Putamen (tissue), 1 donor: ENCODE results near the gene KCNIP1.
"Not testable (repeated sequence)": the region's sequence is repeated elsewhere in the genome, so short reads cannot be mapped to it uniquely, and the experiment has no call there.

Experiments
- DNase-seq: peaks from one replicate; pipeline ENCODE4 v3.0.0-alpha.2; 2016; ENCODE audit warnings: low spot score

Gene KCNIP1

DNA sequence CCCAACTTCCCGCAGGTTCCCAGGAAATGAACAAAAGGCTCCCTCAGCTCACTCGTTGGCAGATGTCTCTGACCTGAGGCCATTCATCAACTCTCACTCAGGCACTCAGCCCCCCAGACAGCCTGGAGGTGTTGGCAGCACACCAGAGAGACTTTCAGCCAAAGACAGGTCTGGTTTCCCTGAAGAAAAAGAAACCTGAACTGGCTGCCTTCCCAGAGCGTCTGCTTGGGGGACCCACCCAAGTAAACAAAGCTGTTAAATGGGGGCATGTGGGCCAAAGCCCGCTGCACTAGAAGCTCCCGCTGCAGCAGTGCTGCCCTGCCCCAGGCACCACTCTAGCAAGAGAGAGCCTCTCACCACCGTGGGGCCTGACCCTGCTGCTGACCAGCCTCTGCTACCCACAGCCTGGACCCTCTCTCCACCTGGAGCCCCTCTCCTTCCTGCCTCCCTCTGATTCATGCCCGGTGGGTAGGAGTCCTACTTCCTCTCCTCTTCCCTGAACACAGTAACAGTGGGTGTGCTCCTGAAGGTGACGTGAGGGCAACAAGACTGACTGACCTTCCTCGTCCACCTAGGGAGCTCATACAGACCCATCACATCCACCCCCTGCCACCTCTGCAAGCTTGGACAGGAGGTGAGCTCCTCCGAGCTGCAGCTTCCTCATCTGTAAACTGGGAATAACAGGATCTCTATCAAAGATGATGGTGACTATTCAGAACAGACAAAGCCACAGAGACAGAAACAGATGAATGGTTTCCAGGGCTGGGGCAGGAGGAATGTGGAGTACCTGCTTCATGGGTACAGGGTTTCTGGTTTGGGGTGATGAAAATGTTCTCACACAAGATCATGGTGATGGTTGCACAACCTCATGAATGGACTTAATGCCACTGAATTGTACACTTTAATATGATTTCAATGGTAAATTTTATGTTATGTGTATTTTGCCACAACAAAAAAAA, 248.7 kb downstream of the KCNIP1 start:
- no peak for DNase-seq

DNA sequence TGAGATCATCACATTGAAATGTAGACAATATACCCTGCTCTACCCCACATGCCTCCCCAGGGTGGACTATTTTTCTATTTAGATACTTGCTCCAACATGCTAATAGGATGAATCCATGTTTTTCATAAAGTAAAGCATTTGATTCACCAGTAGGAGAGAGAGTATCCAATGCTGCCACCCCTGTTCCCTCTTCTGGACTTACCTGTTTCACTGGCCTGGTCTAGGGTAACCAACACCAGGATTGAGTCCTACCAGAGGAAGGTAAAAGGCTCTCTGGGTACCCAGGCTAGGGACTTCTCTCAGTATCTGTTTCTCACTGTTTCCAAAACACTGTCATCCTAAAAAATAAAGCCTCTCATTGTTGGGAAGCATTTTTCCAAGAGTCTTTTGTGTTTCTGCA, 249.5 kb downstream of the KCNIP1 start:
- DNase-seq, result no peak

DNA sequence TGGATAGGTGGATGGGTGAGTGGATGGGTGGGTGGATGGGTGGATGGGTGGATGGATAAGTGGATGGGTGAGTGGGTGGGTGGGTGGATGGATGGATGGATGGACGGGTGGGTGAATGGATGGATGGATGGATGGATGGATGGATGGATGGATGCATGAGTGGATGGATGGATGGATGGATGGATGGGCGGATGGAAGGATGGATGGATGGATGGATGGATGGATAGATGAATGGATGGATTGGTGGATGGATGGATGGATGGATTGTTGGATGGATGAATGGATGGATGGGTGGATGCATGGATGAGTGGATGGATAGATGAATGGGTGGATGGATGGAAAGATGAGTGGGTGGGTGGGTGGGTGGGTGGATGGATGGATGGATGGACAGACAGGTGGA, 250.7 kb downstream of the KCNIP1 start:
- DNase-seq, result not testable (repeated sequence)

DNA sequence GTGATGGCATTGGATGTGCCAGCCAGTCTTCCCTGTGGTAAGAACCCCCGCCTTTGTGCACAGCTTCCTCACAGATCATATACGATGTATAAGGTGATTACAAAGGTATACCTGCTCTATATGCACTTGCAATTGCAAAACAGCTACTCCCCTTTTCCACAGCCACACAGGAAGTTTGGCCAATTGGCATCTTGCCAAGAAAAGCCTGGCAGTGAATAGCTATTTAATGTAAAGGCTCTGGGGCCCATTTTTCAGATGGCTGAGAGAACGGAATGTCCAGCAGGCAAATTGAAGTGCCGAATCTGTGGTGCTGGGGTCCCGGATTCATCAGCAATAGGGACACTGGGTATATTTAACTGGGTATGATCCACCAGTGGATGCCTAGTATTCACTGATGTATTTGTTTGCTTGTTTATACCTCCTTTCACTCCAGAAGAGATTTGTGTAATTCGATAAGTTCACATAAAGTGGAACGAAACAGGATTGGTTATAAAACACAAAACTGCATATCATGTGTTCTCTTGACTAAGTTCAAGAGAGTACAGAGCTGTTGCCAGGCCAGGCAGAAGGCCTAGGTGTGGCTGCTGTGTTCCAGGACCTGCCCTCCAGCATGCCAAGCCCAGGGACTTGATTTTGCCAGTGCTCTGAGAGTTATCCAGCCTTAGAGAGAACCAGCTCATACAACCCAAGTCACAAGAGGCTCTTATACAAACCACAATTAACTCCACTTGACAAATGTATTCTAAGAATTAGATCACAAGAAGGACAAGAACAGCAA, 252.0 kb downstream of the KCNIP1 start:
- DNase-seq, result no peak

DNA sequence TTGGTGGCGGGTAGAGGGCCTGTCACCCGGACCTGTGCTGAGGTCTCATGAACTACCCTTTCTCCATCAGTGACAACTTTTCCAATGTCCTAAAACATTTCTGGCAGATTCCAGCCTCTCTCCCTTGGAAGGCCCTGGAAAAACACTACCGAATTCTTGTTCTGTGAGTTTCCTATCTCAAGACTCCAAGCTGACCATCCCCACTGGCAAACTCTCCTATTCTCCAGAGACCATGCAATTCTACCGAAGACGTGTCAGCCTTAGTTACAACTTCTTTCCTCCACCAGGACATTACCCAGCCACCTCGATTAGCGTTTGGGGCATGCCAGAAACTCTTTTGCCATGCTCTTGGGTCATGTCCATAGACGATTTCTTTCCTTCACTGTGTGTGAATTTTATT, 252.9 kb downstream of the KCNIP1 start:
- DNase-seq, result no peak

DNA sequence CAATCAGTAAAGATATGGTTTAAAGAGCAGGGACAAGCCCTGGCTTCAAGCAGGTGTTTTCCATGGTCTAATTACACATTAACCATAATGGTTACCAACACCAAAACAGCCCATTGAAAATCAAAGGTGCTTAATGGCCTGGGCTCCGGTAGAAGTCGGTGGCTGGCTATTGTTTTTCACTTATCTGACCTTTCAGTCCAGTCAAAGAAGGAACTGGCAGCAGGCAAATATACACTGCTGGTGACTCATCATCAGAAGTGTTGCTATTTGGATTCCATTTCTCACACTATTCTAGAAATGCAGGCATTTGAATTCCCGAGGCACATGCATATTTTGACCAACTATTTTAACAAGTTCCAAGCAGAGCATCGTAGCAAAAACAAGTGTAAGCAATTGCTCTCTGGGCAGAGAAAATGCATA, 253.4 kb downstream of the KCNIP1 start:
- no peak for DNase-seq

DNA sequence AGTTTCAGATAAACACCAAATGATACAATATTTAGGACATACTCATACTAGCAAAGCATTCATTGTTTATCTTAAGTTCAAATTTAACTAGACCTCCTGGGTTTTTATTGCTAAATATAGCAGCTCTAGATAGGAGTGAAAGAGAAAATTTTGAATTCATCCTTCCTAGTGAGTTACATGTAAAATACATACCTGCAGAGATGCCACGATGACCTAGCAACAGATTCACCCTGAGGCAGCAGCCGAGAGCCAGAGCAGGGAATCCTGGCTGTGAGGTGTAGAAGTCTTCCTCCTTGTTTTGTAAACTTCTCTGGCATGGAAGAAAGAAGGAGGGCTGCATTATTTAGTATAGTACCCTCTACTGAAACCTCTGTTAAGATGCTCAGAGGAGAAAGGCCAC, 253.8 kb downstream of the KCNIP1 start:
- no peak for DNase-seq

DNA sequence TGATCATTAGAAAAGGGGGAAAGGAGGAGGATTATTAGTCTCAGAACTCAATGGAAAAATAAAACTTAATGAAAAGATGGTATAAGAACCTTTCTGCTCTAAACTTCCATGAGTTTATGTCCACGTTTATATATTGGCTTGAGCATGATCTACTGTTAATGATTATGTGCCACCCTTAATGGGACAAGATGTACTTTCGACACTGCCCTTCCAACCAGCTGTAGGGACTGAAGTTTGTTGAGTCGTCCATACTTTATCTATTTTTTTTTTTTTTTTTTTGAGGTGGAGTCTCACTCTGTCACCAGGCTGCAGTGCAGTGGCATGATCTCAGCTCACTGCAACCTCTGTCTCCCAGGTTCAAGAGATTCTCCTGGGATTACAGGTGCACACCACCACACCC, 254.7 kb downstream of the KCNIP1 start:
- DNase-seq, result no peak

DNA sequence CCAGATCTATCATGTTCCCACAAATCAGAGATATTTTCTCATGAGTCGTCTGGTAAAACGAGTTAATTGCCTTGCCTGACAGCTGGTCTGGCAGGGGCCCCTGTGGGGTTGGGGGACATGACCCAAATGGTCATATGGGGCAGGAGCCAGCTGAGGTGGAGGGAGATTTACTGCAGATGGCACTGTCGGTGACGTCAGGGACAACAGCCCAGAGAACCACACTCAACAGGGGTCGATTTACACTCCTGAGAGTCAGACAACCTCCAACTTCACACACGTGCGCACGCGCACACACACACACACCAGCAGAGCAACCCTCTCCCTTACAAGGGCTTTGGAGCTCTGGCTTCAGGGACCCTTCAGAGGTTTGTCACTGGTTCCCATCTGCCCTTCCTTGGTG, 256.3 kb downstream of the KCNIP1 start:
- no peak for DNase-seq

DNA sequence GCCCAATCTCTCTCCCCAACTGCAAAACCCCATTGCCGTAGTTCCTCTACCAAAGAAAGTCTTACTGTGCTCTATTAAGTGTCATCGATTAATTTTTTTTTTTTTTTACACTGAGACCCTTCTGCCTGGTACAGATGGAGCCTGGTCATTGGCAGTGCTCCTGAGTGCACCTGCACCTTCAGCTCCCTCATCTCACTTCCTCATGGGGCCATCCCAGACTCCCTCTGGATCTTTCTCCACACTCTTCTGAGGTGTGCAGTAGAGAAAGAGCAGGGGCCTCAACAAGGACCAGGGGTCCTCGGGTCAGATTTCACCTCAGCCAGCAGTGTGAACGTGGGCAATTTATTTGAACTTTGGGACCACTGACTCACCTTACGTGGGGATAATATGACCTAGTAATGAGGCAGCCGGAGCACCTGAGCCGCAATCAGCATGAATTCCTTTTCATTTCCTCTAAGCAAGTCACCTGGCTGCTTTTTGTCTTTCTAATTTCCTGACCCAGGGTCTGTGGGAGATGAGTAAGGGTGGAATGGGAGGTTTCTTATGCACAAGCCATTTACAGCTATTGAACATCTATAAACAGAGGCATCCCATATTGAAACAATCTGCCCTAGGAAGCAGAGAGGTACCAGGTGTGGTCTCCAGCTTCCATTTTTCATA, 257.4 kb downstream of the KCNIP1 start:
- DNase-seq, result no peak

DNA sequence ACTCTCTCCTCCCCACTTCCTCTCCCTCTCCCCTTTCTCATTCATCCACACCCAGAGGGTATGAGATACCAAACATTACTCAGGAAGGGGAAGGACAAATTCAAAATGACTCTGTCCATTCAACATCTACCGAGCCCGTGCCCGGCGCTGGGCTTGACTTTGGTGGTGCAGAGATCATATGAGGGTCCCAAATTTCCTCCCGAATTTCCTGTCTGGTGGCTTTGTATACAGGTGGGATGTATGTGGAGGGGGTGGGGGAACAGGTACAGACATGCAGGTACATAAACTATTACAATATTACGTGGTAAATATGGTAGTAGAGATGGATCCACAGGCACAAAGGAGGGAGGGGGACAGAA, 257.9 kb downstream of the KCNIP1 start:
- DNase-seq, result no peak

DNA sequence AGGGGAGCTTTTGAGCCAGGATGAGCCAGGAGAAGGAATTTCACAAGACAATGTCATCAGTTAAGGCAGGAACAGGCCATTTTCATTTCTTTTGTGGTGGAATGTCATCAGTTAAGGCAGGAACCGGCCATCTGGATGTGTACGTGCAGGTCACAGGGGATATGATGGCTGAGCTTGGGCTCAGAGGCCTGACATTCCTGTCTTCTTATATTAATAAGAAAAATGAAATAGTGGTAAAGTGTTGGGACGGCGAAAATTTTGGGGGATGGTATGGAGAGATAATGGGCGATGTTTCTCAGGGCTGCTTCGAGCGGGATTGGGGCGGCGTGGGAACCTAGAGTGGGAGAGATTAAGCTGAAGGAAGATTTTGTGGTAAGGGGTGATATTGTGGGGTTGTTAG, 258.5 kb downstream of the KCNIP1 start:
- DNase-seq, result not testable (repeated sequence)

DNA sequence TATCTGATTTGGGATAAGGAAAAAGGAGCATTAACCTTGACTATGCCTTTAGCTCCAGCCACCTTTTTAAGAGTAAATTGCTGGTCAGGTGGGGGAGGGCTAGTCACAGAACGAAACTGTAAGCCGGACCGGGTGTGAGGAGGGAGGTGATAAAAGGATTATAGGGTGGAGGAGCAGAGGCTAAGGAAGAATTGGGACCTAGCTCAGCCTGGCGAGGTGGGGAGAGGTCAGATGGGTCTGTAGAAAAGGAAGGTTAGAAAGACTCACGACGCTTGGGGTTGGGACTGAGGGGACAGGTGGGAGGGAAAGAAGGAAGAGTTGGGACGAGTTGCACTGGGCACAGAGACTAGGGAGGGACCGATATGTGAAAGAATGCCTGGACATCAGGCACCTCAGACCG, 262.0 kb downstream of the KCNIP1 start:
- not testable (repeated sequence) for DNase-seq

DNA sequence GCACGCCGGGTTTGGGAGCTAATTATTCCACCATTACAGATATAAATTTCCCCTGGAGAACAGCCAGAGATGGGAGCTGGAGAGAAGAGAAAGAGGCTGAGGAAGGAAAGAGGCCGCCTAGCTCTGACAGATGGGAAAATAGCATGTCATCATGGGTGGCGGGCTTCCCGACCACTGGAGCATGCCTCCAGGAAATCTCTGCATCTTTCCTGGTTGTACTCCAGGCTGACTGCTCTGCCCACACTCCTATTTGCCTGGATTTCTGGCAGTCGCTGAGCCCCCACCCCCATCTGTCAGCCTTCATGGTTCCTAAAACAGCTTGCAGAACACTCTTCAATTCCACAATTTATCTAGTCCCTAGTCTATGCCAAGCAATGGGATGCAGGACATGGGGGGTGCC, 265.4 kb downstream of the KCNIP1 start:
- DNase-seq, result no peak

DNA sequence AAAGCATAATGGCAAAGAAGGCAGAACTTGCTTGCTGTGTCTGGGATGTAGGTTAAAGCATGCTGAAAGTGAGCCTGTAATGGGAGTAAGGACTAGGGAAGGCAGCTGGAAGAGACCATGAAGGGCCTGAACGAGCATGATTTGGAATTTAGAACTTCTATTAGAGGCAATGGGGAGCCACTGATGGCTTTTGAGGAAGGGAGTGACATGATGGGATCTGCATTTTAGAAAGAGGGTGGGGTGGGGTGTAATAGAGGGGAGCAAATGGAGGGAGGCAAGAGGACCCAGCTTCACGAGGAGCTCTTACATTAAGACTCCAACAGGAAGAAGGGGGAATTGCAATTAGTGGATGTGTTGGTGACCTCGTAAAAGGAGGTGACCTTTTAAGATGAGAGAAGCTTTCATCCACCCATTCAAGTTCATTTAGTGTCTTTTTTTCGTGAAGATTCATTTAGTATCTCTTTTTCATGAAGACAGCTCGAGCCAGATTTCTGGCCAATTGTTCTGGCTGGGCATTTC, 266.1 kb downstream of the KCNIP1 start:
- DNase-seq, result no peak

DNA sequence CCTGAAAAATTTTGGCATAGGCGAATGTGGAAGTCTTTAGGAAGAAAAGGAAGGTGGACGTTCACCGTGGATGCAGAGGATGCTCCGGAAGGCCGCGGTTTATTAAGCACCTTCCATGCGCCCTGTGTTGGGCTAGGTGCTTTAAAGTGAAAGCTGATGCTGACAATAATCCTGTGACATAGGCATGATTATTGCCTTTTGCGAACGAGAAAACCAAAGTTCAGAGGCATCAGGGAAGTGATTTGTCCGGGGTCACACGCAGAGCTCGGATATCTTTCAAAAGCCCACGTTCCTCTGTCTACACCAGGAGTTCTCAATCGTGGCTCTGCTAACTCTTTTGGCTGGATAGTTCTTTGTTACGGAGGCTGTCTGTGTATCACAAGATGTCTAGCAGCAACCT, 267.7 kb downstream of the KCNIP1 start:
- no peak for DNase-seq

DNA sequence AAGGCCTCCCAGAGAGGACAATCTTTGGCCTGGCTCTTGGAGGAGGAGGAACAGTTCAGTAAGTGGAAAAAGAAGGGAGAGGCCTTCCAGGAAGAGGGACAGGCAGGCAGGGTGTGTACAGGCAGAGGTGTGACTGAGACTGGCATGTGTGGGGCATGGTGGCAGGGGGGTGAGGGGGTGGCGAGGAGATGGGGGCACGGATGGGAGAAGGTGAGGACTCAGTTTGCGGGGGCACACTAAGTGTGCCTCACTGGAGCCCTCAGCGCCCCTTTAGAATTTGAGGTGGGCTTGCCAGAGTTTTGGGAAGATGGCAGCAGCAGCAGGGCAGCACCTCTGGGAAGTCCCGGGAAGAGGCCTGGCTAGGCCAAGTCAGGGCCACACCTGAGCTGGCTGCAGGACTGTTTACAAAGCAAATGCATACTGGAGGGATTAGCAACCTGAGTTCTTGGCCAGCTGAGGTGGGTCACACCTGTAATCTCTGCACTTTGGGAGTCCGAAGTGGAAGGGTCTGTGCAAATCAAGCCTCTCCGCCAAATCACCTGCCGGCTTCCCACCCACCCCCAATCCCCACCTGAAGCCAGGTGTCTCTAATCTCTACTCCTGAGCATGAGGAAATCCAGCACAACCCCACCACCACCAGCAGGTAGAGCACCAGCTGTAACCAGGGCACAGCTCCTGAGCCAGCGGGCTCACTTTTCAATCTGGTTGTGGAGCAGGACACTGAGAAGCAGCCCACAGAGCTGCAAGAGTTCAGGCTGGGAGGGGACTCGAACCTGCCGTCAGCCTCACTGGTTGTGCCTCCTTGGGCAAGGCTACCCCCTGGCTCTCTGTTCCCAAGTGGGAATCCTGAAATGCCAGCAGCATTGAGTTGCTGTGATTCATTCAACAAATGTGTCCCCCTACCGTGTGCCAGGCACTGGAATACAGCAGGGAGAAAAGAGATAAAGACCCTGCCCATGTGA, 269.5 kb downstream of the KCNIP1 start:
- no peak for DNase-seq

DNA sequence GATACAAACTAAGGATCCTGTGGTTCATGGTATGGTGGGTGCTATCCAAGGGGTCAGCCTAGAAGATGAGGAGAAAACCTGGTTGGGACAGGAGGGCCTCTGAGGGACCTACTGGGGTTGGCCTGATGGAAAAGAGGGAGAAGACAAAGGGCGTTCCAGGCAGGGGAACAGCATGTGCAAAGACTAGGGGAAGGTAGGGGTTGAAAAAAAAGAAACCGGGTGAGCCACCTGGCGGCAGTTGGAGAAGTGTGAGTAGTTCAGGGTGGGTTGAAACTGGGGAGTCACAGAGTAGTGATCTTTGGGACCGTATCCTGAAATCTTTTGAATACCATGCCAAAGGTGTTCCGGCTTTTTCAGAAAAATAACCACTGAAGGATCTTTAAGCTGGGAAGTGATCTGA, 271.0 kb downstream of the KCNIP1 start:
- DNase-seq, result no peak

DNA sequence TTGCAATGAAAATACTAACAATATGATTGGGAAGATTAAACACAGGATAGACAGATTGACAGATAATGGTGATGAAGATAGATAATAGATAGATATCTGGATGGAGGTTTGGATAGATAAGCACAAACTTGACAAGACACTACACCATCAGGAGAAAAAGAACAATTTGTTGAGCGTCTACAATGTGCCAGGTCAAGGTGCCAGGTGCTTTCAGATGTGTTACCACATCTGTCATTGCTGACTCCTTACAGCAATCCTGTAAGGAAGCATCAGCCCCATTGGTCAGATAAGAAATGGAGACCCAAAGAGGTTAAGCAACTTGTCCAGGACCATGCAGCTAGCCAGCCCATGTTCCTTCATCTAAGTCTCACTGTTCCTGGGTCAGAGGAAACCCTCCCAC, 278.1 kb downstream of the KCNIP1 start:
- DNase-seq, result no peak

DNA sequence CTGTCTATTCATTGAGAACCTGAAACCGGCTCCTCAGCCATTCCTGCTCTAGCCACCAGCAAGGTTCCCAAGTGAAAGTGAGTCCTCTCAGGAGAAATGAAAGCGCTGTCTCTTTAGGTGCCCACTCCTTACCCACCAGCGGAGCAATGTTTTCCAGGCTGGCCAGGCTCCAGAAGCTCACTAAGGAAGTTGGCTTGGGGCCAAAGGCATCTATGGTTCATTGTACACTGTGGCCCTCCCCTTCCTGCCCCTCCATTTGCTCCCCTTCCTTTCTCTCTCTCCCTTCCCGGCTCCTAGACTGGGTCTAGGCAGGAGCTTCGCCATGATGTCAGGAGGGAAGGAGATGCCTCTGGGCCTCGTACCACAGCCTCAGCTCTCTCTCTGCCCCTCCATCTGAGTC, 278.6 kb downstream of the KCNIP1 start:
- no peak for DNase-seq

DNA sequence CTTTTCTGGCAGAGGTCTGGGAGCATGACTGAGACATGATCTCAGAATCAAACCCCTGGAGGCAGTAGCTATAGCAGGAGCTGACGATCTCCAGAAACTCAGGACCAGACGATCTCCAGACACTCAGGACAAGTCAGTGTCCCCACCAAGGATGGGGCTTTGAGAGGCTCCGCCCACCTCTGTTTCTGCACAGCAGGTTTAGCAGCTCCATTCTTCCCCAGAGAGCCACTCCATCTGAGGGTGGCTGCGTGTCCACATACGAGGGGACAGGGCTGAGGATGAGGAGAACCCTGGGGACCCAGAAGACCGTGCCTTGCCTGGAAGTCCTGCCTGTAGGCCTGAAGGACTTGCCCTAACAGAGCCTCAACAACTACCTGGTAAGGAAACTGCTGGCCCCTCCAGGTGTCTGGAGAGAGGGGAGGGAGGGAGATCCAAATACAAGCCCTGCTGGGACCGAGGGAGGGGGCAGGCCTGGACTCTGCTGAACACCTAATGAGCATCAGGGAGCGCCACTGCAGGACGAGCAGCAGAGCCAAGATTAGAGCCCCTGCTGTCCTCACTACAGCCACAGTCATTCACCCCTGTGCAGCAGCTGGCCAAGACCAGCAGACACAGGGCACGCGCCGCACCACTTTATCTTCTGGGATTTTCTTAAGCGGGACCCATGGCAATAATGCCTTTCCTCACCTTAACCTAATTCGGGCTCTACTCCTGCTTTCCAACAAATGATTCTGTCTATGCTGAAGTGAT, 279.9 kb downstream of the KCNIP1 start, which contains the start of gene GABRP:
Gene GABRP, plus strand, starts transcription at position 228 of the 750 bp plus-strand sequence. CDS start 4,891 bp downstream, outside the sequence.
- no peak for DNase-seq
